H1 (cell line): ENCODE measurements around the gene TAL2. TPM values are rescaled to one million over a fixed set of nuclear protein-coding genes. Genes with fewer than 3 reads are reported as not detected.

Source experiments
- CTCF ChIA-PET: fragments of 300-600 bp; sonication (Branson Sonifier 250); formaldehyde crosslinking; loops from one replicate; lab custom pipeline; 2021; ENCODE audit not compliant: partially characterized antibody; lab: Charles Lee
- POLR2A ChIA-PET: fragments of 300-600 bp; sonication (Branson Sonifier 250); formaldehyde crosslinking; loops from one replicate; lab custom pipeline; 2021; ENCODE audit warnings: inconsistent platforms; ENCODE audit not compliant: partially characterized antibody; lab: Charles Lee
- DNase-seq, 2 experiments: peaks; one replicate each; pipeline versions ENCODE4 v3.0.0 to v3.0.0-alpha.2; 2010 to 2022; ENCODE audit warnings: low spot score in 2 of 2, low read depth in 1 of 2, mixed read lengths in 1 of 2
- FAIRE-seq: peaks from 2 replicates; lab custom pipeline; 2011; peaks lifted over from hg19 to GRCh38; lab: Jason Lieb, UNC
- H2AFZ ChIP-seq: 2 replicates; pipeline ENCODE4 v1.8.1; 2012; ENCODE audit warnings: low read length, inconsistent platforms
- H2AK5ac ChIP-seq: 2 replicates; pipeline ENCODE4 v1.6.1; 2013; ENCODE audit warnings: low read depth, low read length
- H2BK120ac ChIP-seq: replicated peaks from 2 replicates; pipeline ENCODE3; 2013; ENCODE audit warnings: low read depth, low read length, inconsistent platforms
- H2BK12ac ChIP-seq: 2 replicates; pipeline ENCODE4 v1.6.1; 2013; ENCODE audit warnings: low read depth, low read length
- H2BK15ac ChIP-seq: 2 replicates; pipeline ENCODE4 v1.6.1; 2013; ENCODE audit warnings: low read length
- H2BK20ac ChIP-seq: 2 replicates; pipeline ENCODE4 v1.6.1; 2013; ENCODE audit warnings: low read length
- H2BK5ac ChIP-seq: 2 replicates; pipeline ENCODE4 v1.6.1; 2013; ENCODE audit warnings: low read depth, low read length
- H3K14ac ChIP-seq: 2 replicates; pipeline ENCODE4 v1.6.1; 2013; ENCODE audit warnings: inconsistent platforms; ENCODE audit not compliant: insufficient read length
- H3K18ac ChIP-seq: 2 replicates; pipeline ENCODE4 v1.6.1; 2013; ENCODE audit warnings: low read length; ENCODE audit errors: extremely low read depth
- H3K23ac ChIP-seq: 2 replicates; pipeline ENCODE4 v1.6.1; 2013; ENCODE audit warnings: inconsistent platforms; ENCODE audit not compliant: insufficient read length
- H3K23me2 ChIP-seq: 2 replicates; pipeline ENCODE4 v1.6.1; 2013; ENCODE audit warnings: low read depth, low read length
- H3K27ac ChIP-seq: 2 replicates; pipeline ENCODE4 v1.6.1; 2011; ENCODE audit warnings: low read depth, low read length, inconsistent platforms
- H3K27me3 ChIP-seq, 4 experiments: replicated peaks in 1 of 4; 1 replicate in 1 of 4; 2 replicates in 3 of 4; pipeline versions ENCODE4 v1.6.1 to v1.8.1; 2011 to 2013; ENCODE audit warnings: low read length in 3 of 4, mild to moderate bottlenecking in 3 of 4, inconsistent platforms in 2 of 4, mixed read lengths in 2 of 4, moderate library complexity in 1 of 4; ENCODE audit not compliant: control insufficient read depth in 3 of 4, insufficient read depth in 3 of 4; ENCODE audit errors: extremely low read depth in 1 of 4
- H3K36me3 ChIP-seq, 4 experiments: 2 replicates each; pipeline versions ENCODE4 v1.6.1 to v1.8.1; 2011 to 2013; ENCODE audit warnings: mild to moderate bottlenecking in 4 of 4, low read length in 3 of 4, moderate library complexity in 2 of 4, control low read depth in 1 of 4, inconsistent platforms in 1 of 4; ENCODE audit not compliant: insufficient read depth in 4 of 4, control insufficient read depth in 2 of 4
- H3K4ac ChIP-seq: replicated peaks from 2 replicates; pipeline ENCODE3; 2013; ENCODE audit warnings: low read length, low read depth, mixed read lengths, inconsistent platforms; ENCODE audit not compliant: insufficient read length
- H3K4me1 ChIP-seq, 4 experiments: replicated peaks in 1 of 4; 1 replicate in 1 of 4; 2 replicates in 3 of 4; pipeline versions ENCODE4 v1.6.1 to v1.8.1; 2011 to 2013; ENCODE audit warnings: low read length in 3 of 4, inconsistent platforms in 2 of 4, mixed read lengths in 1 of 4; ENCODE audit not compliant: insufficient read depth in 4 of 4, control insufficient read depth in 3 of 4
- H3K4me2 ChIP-seq, 2 experiments: 2 replicates each; pipeline versions ENCODE4 v1.6.1 to v1.8.1; 2011 to 2013; ENCODE audit warnings: low read depth in 2 of 2, low read length in 2 of 2, control low read depth in 1 of 2, inconsistent platforms in 1 of 2, mild to moderate bottlenecking in 1 of 2; ENCODE audit not compliant: insufficient read depth in 1 of 2
- H3K4me3 ChIP-seq, 4 experiments: fragments of 200-600, 300-600 bp in 1 of 4; sonication (generic), shearing (Covaris generic), sonication (Bioruptor Twin) in 1 of 4; 2 replicates each; pipeline versions ENCODE4 v1.5.1 to v1.8.1; 2011 to 2016; ENCODE audit warnings: low read length in 4 of 4, low read depth in 3 of 4, control low read depth in 2 of 4, inconsistent platforms in 2 of 4, mild to moderate bottlenecking in 2 of 4, mixed read lengths in 1 of 4, moderate library complexity in 1 of 4; ENCODE audit not compliant: insufficient read depth in 2 of 4; ENCODE audit errors: extremely low read depth in 1 of 4
- H3K56ac ChIP-seq: replicated peaks from 2 replicates; pipeline ENCODE3; 2013; ENCODE audit warnings: low read depth, mild to moderate bottlenecking, mixed read lengths, low read length, inconsistent platforms; ENCODE audit not compliant: insufficient read length
- H3K79me1 ChIP-seq: 2 replicates; pipeline ENCODE4 v1.6.1; 2013; ENCODE audit warnings: low read depth, low read length, control low read depth
- H3K79me2 ChIP-seq, 2 experiments: 2 replicates each; pipeline versions ENCODE4 v1.6.1 to v1.8.1; 2012 to 2013; ENCODE audit warnings: low read length in 2 of 2, mild to moderate bottlenecking in 2 of 2, inconsistent platforms in 1 of 2; ENCODE audit not compliant: insufficient read depth in 2 of 2, control insufficient read depth in 1 of 2
- H3K9ac ChIP-seq, 4 experiments: replicated peaks in 1 of 4; 1 replicate in 1 of 4; 2 replicates in 3 of 4; pipeline versions ENCODE4 v1.6.1 to v1.8.1; 2011 to 2013; ENCODE audit warnings: low read depth in 3 of 4, low read length in 3 of 4, control low read depth in 2 of 4, mild to moderate bottlenecking in 2 of 4, moderate library complexity in 2 of 4, inconsistent platforms in 1 of 4; ENCODE audit errors: extremely low read depth in 1 of 4
- H3K9me3 ChIP-seq, 2 experiments: 2 replicates each; pipeline versions ENCODE4 v1.6.1 to v1.8.1; 2012 to 2013; ENCODE audit warnings: mild to moderate bottlenecking in 2 of 2, moderate library complexity in 2 of 2, control low read depth in 1 of 2, inconsistent platforms in 1 of 2, low read depth in 1 of 2, low read length in 1 of 2, mixed read lengths in 1 of 2; ENCODE audit not compliant: insufficient read depth in 2 of 2
- H4K20me1 ChIP-seq, 2 experiments: replicated peaks in 1 of 2; 2 replicates each; pipeline versions ENCODE3 to v1.8.1; 2011 to 2013; ENCODE audit warnings: inconsistent platforms in 2 of 2, low read length in 2 of 2, mild to moderate bottlenecking in 1 of 2; ENCODE audit not compliant: insufficient read depth in 2 of 2, control insufficient read depth in 1 of 2
- H4K5ac ChIP-seq: 2 replicates; pipeline ENCODE4 v1.6.1; 2013; ENCODE audit warnings: low read length, low read depth, mixed read lengths, inconsistent platforms; ENCODE audit not compliant: insufficient read length
- H4K8ac ChIP-seq: 2 replicates; pipeline ENCODE4 v1.8.0; 2013; ENCODE audit warnings: mild to moderate bottlenecking, moderate library complexity, low read length, inconsistent platforms; ENCODE audit not compliant: insufficient read depth; ENCODE audit errors: extremely low read depth
- H4K91ac ChIP-seq: replicated peaks from 2 replicates; pipeline ENCODE3; 2013; ENCODE audit warnings: low read length, mixed read lengths, inconsistent platforms; ENCODE audit not compliant: insufficient read length
- CBX5 ChIP-seq: fragments of 300-800, 300-1000 bp; sonication (generic); IDR thresholded peaks from 2 replicates; pipeline ENCODE4 v1.7.1; 2016; ENCODE audit warnings: antibody characterized with exemption, low read length, low read depth
- CEBPB ChIP-seq: IDR thresholded peaks from 2 replicates; pipeline ENCODE4 v1.6.1; 2012; ENCODE audit warnings: low read depth, low read length
- CHD2 ChIP-seq: IDR thresholded peaks from 2 replicates; pipeline ENCODE4 v1.6.1; 2012; ENCODE audit warnings: low read length, improper control_type of control experiment
- CREB1 ChIP-seq: IDR thresholded peaks from 2 replicates; pipeline ENCODE4 v1.6.1; 2012; ENCODE audit warnings: inconsistent platforms
- EZH2 ChIP-seq: fragments of 200-600 bp; sonication (generic); IDR thresholded peaks from 2 replicates; pipeline ENCODE4 v1.7.1; 2012; ENCODE audit warnings: low read depth, mild to moderate bottlenecking, moderate library complexity, low read length, inconsistent platforms; ENCODE audit not compliant: severe bottlenecking
- JUN ChIP-seq: IDR thresholded peaks from 2 replicates; pipeline ENCODE4 v1.6.1; 2011; ENCODE audit warnings: low read depth, mild to moderate bottlenecking, improper control_type of control experiment, low read length
- MAFK ChIP-seq: IDR thresholded peaks from 2 replicates; pipeline ENCODE4 v1.6.1; 2012; ENCODE audit warnings: low read depth, mild to moderate bottlenecking, improper control_type of control experiment, low read length
- MAX ChIP-seq: IDR thresholded peaks from 2 replicates; pipeline ENCODE4 v1.6.1; 2012; ENCODE audit warnings: inconsistent platforms
- NANOG ChIP-seq: IDR thresholded peaks from 2 replicates; pipeline ENCODE4 v1.6.1; 2011; ENCODE audit warnings: low read length, low read depth, mild to moderate bottlenecking, inconsistent platforms; ENCODE audit not compliant: insufficient read depth, poor library complexity, severe bottlenecking
- POLR2AphosphoS5 ChIP-seq: IDR thresholded peaks from 2 replicates; pipeline ENCODE4 v1.6.1; 2011; ENCODE audit warnings: low read depth, low read length
- SIN3A ChIP-seq, 2 experiments: IDR thresholded peaks in 1 of 2; conservative IDR thresholded peaks in 1 of 2; 2 replicates each; pipeline ENCODE4 v1.6.1; 2011 to 2012; ENCODE audit warnings: low read length in 2 of 2, improper control_type of control experiment in 1 of 2, low read depth in 1 of 2, mild to moderate bottlenecking in 1 of 2
- SP1 ChIP-seq: IDR thresholded peaks from 2 replicates; pipeline ENCODE4 v1.6.1; 2011; ENCODE audit warnings: low read depth, low read length
- TAF1 ChIP-seq: IDR thresholded peaks from 2 replicates; pipeline ENCODE4 v1.6.1; 2011; ENCODE audit warnings: mild to moderate bottlenecking, low read depth, low read length
- TBP ChIP-seq: IDR thresholded peaks from 2 replicates; pipeline ENCODE4 v1.6.1; 2011; ENCODE audit warnings: low read depth, low read length, improper control_type of control experiment
- TEAD4 ChIP-seq: IDR thresholded peaks from 2 replicates; pipeline ENCODE4 v1.6.1; 2012; ENCODE audit warnings: low read depth, low read length, inconsistent platforms, mixed read lengths
- WGBS, 2 experiments: shearing (Covaris generic) in 1 of 2; methylation state at CpG; one replicate each; pipeline versions ENCODE4 v1.1.6 to v1.1.7; 2013 to 2015; ENCODE audit warnings: low lambda C conversion rate in 2 of 2, mixed read lengths in 2 of 2, inconsistent platforms in 1 of 2, low coverage in 1 of 2, missing lambda C conversion rate in 1 of 2; ENCODE audit not compliant: insufficient replicate concordance in 2 of 2, insufficient coverage in 1 of 2, insufficient read length in 1 of 2; ENCODE audit errors: extremely low coverage in 1 of 2, missing lambda C conversion rate in 1 of 2; 5-methylcytosine and 5-hydroxymethylcytosine counted together
- polyA plus RNA-seq, 7 experiments: library from polyadenylated mRNA; depleted of rRNA in 3 of 7; stranded (reverse) in 5 of 7; unstranded in 2 of 7; fragments of >200 nt in 5 of 7; fragments of 200-250 nt in 2 of 7; gene quantifications; 1 replicate in 5 of 7; 2 replicates in 1 of 7; 4 replicates in 1 of 7; pipeline versions ENCODE4 v1.2.1 to v1.2.3, GENCODE V29; 2011 to 2013; ENCODE audit warnings: missing spikeins in 2 of 7, mixed read lengths in 2 of 7
- total RNA-seq: library from RNA; stranded (reverse); fragmentation: NEBNext Ultra II Directional; extraction: Animal tissue kit (Norgen Biotek cat#: 25700); gene quantifications from 2 replicates; pipeline ENCODE4 v1.2.1, GENCODE V29; 2021

Gene TAL2
- total and polyA plus RNA-seq, 2 of the 8 experiments (the other 6 are each of a cell fraction or from before 2014, with no cell fraction given), result 0.65 to 0.82 TPM

GRCh38 chr9:105676351-105676923 is 14.2 kb downstream of the TAL2 start:
- no peak overlapping the region for H2BK20ac ChIP-seq
- no peaks in the 10 kb centered on the region for H3K9me3 ChIP-seq
- H2BK5ac ChIP-seq, result no peak overlapping the region
- H3K18ac ChIP-seq, result no peak overlapping the region
- ChIA-PET POLR2A (no interaction called here), CTCF (no interaction called here)
- no peak overlapping the region for H2AFZ ChIP-seq
- WGBS, 2 experiments, result 85% methylated on average over 6 of the region's 6 CpGs; no CpG with 5 or more reads in 1 of the 2 experiments
- no peak overlapping the region for H3K27ac ChIP-seq
- no peak overlapping the region for H3K56ac ChIP-seq
- DNase-seq, result no peak
- no peaks in the 10 kb centered on the region for H3K79me1 ChIP-seq
- H3K14ac ChIP-seq, result no peak overlapping the region
- no peak overlapping the region for H2BK12ac ChIP-seq
- H4K20me1 ChIP-seq, result no peaks in the 10 kb centered on the region
- no peak overlapping the region for H3K23ac ChIP-seq
- H4K91ac ChIP-seq, result no peak overlapping the region
- no peak overlapping the region for H3K4me3 ChIP-seq
- no peaks in the 10 kb centered on the region for H3K23me2 ChIP-seq
- no peak overlapping the region for H2BK120ac ChIP-seq
- no peak overlapping the region for H3K9ac ChIP-seq
- no peak overlapping the region for H3K4ac ChIP-seq
- no peak overlapping the region for H3K4me2 ChIP-seq
- H3K79me2 ChIP-seq, result no peaks in the 10 kb centered on the region
- peaks cover 0 to 10% (median 7%) of the 10 kb centered on the region in 4 experiments; a peak in 4 of 7 replicates for H3K4me1 ChIP-seq
- no peak overlapping the region for H4K5ac ChIP-seq
- FAIRE-seq, result no peak
- H2AK5ac ChIP-seq, result no peak overlapping the region
- H3K27me3 ChIP-seq, result no peaks in the 10 kb centered on the region
- H4K8ac ChIP-seq, result no peak overlapping the region
- H2BK15ac ChIP-seq, result no peak overlapping the region
- no peaks in the 10 kb centered on the region for H3K36me3 ChIP-seq
- TF ChIP-seq TBP (no peak), TEAD4 (no peak), SP1 (no peak), SIN3A (conservative IDR thresholded peaks at IDR 0.05 in 1 of 2, IDR thresholded peaks at IDR 0.05 in 1 of 2; ENCODE audit: low read depth in 1 of 2, low read length in 2 of 2) (no peak), JUN (no peak), CEBPB (no peak), CBX5 (no peak), NANOG (no peak), TAF1 (no peak), CREB1 (no peak), CHD2 (no peak), POLR2AphosphoS5 (no peak), MAFK (no peak), MAX (no peak), EZH2 (no peak)
